HT-29 (cell line): ENCODE results near the gene UBE2Q1. TPM values are rescaled to one million over a fixed set of nuclear protein-coding genes. Genes with fewer than 3 reads are reported as not detected.
A peak's percentile ranks its signal among the peaks of the same experiment; 100 is the strongest.
"Not testable (repeated sequence)": the region's sequence is repeated elsewhere in the genome, so short reads cannot be mapped to it uniquely, and the experiment has no call there.

ENCODE experiments used
- DNase-seq: peaks from one replicate; pipeline ENCODE4 v3.0.0-alpha.2; 2015; ENCODE audit warnings: low spot score
- total RNA-seq: library from RNA; depleted of rRNA; stranded (reverse); fragments of >200 nt; shearing (Covaris generic); gene quantifications from 2 replicates; pipeline ENCODE4 v1.2.3, GENCODE V29; 2014

Gene UBE2Q1
- total RNA-seq, 1 experiment from 2014 or later: 31.3 TPM

DNA sequence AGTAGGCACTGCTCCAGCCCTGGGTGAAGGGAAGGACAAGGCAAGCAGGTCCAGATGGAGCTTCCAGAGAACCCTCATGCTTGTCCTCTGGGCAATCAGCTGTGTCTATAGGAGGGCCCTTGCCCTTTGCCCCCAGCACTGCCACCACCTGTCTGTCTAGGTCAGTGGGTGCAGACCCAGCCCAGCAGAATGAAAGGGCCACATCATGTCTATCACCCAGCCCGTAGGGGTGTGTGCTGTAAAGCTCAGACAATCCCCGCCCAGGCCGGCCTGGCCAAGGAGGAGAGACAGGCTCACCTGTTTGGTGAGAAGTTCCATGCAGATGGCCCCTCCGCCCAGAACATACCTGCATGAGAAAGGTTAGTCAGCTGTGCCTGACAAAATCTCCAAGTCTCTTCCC, 7.0 kb downstream of the UBE2Q1 start:
- no peak for DNase-seq

GRCh38 chr1:154550657-154551056, 7.8 kb downstream of the UBE2Q1 start:
- DNase-seq: no peak

GRCh38 chr1:154550070-154550469, 8.4 kb downstream of the UBE2Q1 start:
- no peak for DNase-seq

DNA sequence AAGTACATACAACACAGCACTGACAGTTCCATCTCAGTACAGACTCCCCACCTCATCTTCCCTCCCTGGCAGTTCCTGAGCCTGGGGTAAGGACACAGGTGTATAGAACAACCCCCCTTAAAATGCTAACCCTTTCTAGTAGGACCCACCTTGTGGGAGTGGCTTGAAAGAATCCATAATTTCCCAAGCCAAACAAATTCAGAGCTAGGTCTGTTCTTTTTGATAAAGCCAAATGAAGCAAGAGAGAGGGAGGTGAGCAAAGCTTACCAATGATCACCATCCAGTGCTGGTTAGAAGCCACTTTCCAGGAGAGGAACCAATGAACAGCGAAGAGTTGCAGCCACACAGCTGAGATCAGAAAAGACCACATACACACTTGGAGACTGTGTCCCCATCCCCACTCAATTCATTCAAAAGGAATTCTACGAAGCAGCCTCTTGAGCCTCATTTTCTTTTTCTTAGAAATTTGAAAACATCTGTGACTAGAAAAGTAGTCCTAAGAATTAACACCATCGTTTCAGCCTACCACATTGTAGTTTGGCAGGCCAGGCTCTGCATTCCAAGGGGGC, 9.2 kb downstream of the UBE2Q1 start:
- DNase-seq: no peak

DNA sequence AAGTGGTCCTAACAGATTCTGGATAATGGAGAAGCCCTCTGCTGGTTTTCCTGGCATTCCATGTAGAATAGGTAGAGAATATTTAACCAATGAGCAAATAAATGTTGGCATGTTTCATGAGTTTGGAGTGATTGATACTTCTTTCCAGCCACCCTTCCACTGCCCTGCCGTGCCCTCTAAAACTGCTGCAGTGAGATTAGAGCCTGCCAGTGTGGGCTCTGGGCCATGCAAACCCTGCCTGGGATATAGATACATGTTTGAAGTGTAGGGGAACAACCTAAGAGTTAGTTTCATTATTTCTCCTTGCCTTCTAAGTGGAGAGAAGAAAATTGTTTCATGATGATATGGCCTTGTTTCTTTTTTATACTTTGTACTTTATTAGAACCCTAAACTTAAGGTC, 10.4 kb downstream of the UBE2Q1 start:
- DNase-seq: no peak

DNA sequence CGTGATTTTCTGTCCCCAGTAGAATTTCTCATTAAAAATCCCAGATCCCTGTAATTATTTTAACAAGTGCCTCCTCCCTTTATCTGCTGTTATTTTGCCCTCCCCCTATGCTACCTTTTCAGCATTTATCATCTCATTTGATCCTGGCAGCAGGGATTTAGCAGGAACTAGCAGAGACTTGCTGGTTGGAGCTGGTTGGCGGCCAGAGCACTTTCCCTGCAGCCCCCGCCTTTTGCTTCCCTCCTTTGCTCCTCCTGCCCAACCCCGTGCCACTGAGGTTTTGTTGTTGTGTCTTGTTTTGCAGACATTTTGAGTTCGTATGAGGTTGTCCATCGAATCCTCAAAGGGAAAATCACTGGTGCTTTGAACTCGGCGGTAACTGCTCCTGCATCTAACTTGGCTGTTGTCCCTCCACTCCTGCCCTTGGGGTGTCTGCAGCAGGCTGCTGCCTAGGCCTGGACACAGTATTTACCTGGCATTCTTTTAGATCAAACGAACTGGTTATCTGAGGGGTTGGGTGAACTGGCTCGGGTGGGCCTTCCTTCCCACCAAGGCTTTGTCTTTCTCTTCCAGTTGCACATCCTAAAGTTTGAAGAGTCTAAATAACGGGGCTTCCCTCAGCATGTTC, 11.2 kb downstream of the UBE2Q1 start:
- no peak for DNase-seq

DNA sequence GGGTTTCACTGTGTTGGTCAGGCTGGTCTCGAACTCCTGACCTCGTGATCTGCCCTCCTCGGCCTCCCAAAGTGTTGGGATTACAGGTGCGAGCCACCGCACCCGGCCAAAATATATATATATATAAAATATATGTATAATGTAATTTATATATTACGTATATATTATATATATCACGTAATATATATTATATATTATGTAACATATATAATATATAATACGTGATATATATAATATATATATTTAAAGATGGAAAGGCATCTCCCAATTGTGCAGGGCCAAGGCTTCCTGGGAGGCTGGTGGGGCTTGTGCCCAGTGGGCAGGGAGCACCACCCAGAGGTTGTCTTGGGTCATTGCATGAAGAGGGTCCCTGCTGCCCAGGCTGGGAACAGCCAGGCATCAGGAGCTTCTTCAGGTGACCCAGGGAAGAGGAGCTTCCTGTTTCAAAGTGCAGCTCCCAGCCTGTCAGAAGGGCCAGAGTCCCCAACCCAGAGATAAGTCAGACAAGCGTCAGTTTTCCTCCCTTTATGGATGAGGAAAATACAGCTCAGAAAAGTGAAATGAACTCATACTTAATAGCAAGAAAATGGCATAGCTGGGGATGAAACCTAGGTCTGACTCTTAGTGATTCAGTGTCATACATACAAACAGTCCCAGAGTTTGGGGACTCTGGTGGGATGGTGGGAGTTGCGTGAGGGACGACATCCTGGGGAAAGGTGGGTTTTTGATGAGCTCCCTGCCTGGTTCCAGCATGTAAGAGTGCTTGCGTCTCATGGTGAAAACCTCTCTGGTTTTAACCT, 12.0 kb downstream of the UBE2Q1 start:
- peak; percentile 81 for DNase-seq

DNA sequence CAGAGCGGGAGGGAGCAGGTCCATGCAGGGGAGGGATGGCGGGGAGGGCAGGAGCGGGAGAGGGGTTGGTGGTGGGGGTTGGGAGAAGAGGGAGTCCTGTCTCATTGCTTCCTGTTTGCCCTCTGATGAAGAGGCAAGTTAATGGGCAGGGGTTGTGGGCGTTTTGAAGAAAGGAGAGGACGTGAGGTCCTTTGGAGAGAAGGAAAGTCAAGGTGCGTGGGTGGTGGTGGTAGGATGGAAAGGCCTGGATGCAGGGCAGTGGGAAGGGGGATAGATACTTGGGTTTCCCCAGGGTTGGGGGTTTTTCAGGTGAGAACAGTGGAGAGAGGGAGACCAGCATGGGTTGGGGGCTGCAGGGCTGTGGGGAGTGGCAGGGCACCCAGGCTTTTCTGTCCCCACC, 17.2 kb downstream of the UBE2Q1 start:
- DNase-seq: no peak

GRCh38 chr1:154539486-154540483, 18.7 kb downstream of the UBE2Q1 start:
- DNase-seq: no peak

DNA sequence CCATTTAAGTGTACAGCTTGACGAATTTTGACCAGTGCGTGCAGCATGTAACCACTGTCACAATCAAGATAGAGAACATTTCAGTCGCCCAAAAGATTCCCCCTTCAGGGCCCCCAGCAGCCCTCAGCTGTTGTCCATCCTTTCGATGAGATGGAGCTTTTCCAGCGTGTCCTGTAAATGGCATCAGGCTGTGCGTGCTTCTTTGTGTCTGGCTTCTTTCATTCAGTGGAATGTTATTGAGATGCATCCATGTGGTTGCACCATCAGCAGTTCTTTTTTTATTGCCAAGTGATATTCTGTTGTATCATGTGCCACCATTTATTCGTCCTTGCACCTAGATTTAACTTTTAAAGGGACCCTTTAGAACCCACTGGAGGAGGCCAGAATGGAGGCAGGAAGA, 21.9 kb downstream of the UBE2Q1 start:
- DNase-seq: no peak

GRCh38 chr1:154533952-154534844, 24.3 kb downstream of the UBE2Q1 start:
- DNase-seq: peak; percentile 74

GRCh38 chr1:154531950-154532349, 26.5 kb downstream of the UBE2Q1 start:
- not testable (repeated sequence) for DNase-seq

GRCh38 chr1:154529308-154529707, 29.2 kb downstream of the UBE2Q1 start:
- no peak for DNase-seq

DNA sequence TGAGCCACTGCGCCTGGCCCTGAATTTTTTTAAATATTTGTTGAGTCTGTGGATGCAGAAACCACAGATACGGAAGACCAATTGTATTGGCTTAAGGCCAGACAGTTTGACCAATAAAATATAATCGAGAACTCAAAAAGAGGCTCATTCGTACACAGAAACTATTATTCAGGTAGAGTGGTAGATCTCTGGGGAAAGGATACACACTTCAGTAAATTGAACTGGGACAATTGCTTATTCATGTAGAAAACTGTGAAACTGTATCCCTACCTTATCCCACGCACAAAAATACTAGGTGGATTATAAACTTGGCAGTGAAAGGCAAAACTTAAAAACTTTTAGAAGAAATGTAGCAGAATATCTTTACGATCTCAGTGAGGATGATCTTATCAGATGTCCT, 31.3 kb downstream of the UBE2Q1 start:
- no peak for DNase-seq

DNA sequence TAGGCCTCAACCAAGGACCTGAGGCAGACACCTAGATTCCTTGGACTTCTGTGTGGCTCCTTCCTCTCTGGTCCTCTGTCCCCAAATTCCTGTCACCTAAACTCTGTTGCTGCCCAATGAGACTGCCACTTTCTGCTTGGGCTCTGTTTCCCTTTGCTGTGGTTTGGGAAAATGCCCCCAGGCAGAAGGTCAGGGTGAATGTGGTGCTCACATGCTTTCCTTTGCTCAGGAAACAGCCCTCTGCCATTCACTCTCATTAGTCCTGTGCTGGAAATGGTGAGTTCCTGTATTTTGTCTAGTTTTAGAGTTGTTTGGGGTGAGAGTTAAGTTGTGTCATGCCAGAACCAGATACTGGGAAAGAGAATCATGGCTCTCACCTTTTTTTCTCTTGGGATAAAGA, 33.6 kb downstream of the UBE2Q1 start:
- no peak for DNase-seq

DNA sequence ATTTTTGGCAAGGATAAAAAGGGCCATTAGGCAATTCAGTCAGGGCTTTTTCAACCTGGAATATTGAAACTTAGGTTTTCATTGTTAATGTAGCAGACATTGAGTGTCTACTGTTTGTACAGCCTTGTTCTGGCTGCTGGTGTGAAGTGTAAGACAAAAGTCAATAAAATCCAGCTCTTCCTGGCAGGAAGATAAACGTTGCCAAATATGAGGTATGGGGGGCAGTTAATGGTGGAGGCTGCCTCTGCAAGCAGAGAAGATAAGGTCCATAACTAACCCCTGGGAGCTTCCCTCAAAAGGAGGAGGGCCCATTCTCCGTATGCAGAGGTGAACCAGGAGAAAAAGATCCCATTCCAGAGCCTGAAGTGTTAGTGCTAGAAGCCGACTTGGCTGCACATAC, 36.8 kb downstream of the UBE2Q1 start:
- DNase-seq: no peak

GRCh38 chr1:154520333-154520732, 38.1 kb downstream of the UBE2Q1 start:
- DNase-seq: no peak

- no peak for DNase-seq
These were observed 38.9 kb downstream of the UBE2Q1 start for GRCh38 chr1:154519591-154519991.

DNA sequence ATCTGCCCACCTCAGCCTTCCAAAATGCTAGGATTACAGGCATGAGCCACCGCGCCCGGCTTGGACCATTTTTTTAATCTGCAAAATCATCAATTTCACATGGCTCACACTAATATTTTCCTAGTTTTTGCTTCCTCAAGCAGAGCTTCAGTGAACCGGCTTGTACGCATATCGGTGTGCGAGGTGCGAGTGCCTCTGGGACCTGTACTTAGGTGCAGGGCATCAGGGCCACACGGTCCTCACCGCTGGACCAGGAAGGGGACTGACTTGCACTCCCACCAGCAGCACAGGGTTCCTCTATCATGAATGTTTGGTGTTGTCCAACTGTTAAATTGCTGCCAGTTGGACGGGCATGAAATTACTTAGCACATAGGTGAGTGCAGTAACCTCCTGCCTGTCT, 40.8 kb downstream of the UBE2Q1 start:
- DNase-seq: no peak

DNA sequence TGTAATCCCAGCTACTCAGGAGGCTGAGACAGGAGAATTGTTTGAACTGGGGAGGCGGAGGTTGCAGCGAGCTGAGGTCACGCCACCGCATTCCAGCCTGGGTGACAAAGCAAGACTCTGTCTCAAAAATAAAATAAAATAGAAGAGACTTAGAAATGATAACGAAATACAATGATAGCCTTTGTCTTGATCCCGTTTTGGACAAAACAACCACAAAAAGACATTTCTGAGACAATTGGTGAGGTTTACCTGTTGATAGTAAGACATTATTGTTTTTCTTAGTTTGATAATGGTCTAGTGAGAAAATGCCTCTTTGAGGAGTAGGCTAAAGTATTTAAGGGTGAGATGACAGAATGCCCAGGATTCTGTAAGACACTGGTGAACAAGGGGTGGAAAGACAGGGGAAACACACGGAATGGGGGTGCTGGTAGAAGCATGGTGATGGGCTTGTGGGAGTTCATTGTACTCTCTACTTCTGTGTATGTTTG, 44.4 kb downstream of the UBE2Q1 start:
- no peak for DNase-seq

DNA sequence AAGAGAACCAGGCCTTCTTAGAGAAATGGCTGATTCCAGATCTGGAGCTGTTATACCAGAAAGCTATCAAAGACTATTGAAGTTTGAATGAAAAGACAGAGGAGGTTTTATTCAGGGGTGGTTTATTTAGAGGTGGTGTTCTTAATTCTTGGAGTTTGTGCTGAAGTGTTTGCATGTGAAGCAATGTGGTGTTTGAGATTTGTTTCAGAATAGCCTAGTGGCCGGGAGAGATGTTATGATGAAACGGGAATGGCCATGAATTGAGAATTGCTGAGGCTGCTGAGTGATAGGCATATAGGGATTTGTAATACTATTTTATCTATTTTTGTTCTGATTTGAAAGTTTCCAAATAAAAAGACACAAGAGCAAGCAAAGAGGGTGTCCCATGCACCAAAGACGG, 45.7 kb downstream of the UBE2Q1 start:
- DNase-seq: no peak
